Mesendoderm (in vitro differentiated cells): Measurements from ENCODE around the gene GRPEL2.

Experiments used
- DNase-seq: peaks from one replicate; pipeline ENCODE4 v3.0.0; 2013
- H2AK5ac ChIP-seq: 2 replicates; pipeline ENCODE4 v1.6.1; 2013; ENCODE audit warnings: low read length, inconsistent platforms
- H2BK120ac ChIP-seq: 2 replicates; pipeline ENCODE4 v1.6.1; 2013; ENCODE audit warnings: low read depth, mild to moderate bottlenecking, low read length, moderate library complexity, mixed read lengths
- H2BK15ac ChIP-seq: replicated peaks from 2 replicates; pipeline ENCODE4 v1.6.1; 2013; ENCODE audit warnings: low read depth, mild to moderate bottlenecking, moderate library complexity
- H2BK5ac ChIP-seq: 2 replicates; pipeline ENCODE4 v1.6.1; 2013; ENCODE audit warnings: low read length, inconsistent platforms
- H3K18ac ChIP-seq: 2 replicates; pipeline ENCODE4 v1.6.1; 2013; ENCODE audit warnings: mild to moderate bottlenecking, low read length, mixed read lengths
- H3K23ac ChIP-seq: one replicate; pipeline ENCODE4 v1.6.1; 2013; ENCODE audit warnings: low read length
- H3K27ac ChIP-seq: 2 replicates; pipeline ENCODE4 v1.5.1; 2013; ENCODE audit warnings: low read depth, mild to moderate bottlenecking, inconsistent platforms, low read length, moderate library complexity
- H3K27me3 ChIP-seq: 2 replicates; pipeline ENCODE4 v1.6.1; 2013; ENCODE audit warnings: low read length, control low read depth, mild to moderate bottlenecking, inconsistent platforms; ENCODE audit not compliant: insufficient read depth, poor library complexity
- H3K36me3 ChIP-seq: 2 replicates; pipeline ENCODE4 v1.6.1; 2013; ENCODE audit warnings: low read length, inconsistent platforms; ENCODE audit not compliant: control insufficient read depth, insufficient read depth
- H3K4ac ChIP-seq: one replicate; pipeline ENCODE4 v1.6.1; 2013; ENCODE audit warnings: low read depth, mild to moderate bottlenecking, low read length, moderate library complexity
- H3K4me1 ChIP-seq: 2 replicates; pipeline ENCODE4 v1.6.1; 2013; ENCODE audit warnings: low read depth, low read length, inconsistent platforms; ENCODE audit not compliant: control insufficient read depth
- H3K4me2 ChIP-seq: 2 replicates; pipeline ENCODE4 v1.6.1; 2013; ENCODE audit warnings: low read length
- H3K4me3 ChIP-seq: 2 replicates; pipeline ENCODE4 v1.5.1; 2013; ENCODE audit warnings: mild to moderate bottlenecking, low read length
- H3K56ac ChIP-seq: one replicate; pipeline ENCODE4 v1.6.1; 2013; ENCODE audit warnings: low read length
- H3K79me1 ChIP-seq: 2 replicates; pipeline ENCODE4 v1.6.1; 2013; ENCODE audit warnings: low read length, inconsistent platforms
- H3K79me2 ChIP-seq: 2 replicates; pipeline ENCODE4 v1.6.1; 2013; ENCODE audit warnings: mild to moderate bottlenecking, low read length; ENCODE audit not compliant: control insufficient read depth, insufficient read depth
- H3K9ac ChIP-seq: 2 replicates; pipeline ENCODE4 v1.6.1; 2013; ENCODE audit warnings: low read length, inconsistent platforms
- H4K5ac ChIP-seq: one replicate; pipeline ENCODE4 v1.6.1; 2013; ENCODE audit warnings: low read length
- H4K8ac ChIP-seq: one replicate; pipeline ENCODE4 v1.6.1; 2013; ENCODE audit warnings: low read depth, mild to moderate bottlenecking, control low read depth, low read length, moderate library complexity
- WGBS: extraction: QIAGEN DNeasy Blood & Tissue Kit; methylation state at CpG from one replicate; pipeline ENCODE4 v1.1.7; 2013; ENCODE audit warnings: low lambda C conversion rate, missing lambda C conversion rate; ENCODE audit not compliant: insufficient coverage; ENCODE audit errors: extremely low coverage; 5-methylcytosine and 5-hydroxymethylcytosine counted together

GRPEL2 gene

GRCh38 chr5:149326611-149327010 is 18.7 kb upstream of the GRPEL2 start:
- Histone ChIP-seq H2AK5ac (no peak overlapping the region), H3K27ac (no peak overlapping the region), H2BK120ac (no peak overlapping the region), H3K4me1 (no peaks in the 10 kb centered on the region), H2BK5ac (no peak overlapping the region), H3K27me3 (no peaks in the 10 kb centered on the region), H3K56ac (no peak overlapping the region), H4K8ac (peak overlapping the region; percentile 56), H3K36me3 (no peaks in the 10 kb centered on the region), H3K18ac (no peak overlapping the region), H3K4ac (no peak overlapping the region), H3K4me2 (no peak overlapping the region), H3K79me2 (no peaks in the 10 kb centered on the region), H3K79me1 (no peaks in the 10 kb centered on the region), H4K5ac (no peak overlapping the region), H3K4me3 (no peak overlapping the region), H2BK15ac (no peak overlapping the region), H3K9ac (no peak overlapping the region), H3K23ac (no peak overlapping the region)
- no peak for DNase-seq
- WGBS, result no CpG with 5 or more reads among the region's 3 CpGs

- Histone ChIP-seq H3K79me1 (no peaks in the 10 kb centered on the region), H3K18ac (no peak overlapping the region), H3K56ac (no peak overlapping the region), H4K8ac (no peak overlapping the region), H4K5ac (no peak overlapping the region), H3K27me3 (no peaks in the 10 kb centered on the region), H2BK5ac (no peak overlapping the region), H3K79me2 (no peaks in the 10 kb centered on the region), H3K4me2 (no peak overlapping the region), H2BK15ac (no peak overlapping the region), H3K4ac (no peak overlapping the region), H3K4me1 (no peaks in the 10 kb centered on the region), H3K9ac (no peak overlapping the region), H3K4me3 (no peak overlapping the region), H2AK5ac (no peak overlapping the region), H3K23ac (no peak overlapping the region), H3K36me3 (no peaks in the 10 kb centered on the region), H2BK120ac (no peak overlapping the region), H3K27ac (no peak overlapping the region)
- WGBS, result no CpG with 5 or more reads among the region's 5 CpGs
- DNase-seq, result no peak
Observed at GRCh38 chr5:149328177-149328576, 17.1 kb upstream of the GRPEL2 start.

- no peak overlapping the region for H2BK15ac ChIP-seq
- H2AK5ac ChIP-seq, result no peak overlapping the region
- no peak overlapping the region for H2BK120ac ChIP-seq
- no peak for DNase-seq
- no peak overlapping the region for H3K18ac ChIP-seq
- no peak overlapping the region for H3K4me3 ChIP-seq
- no peak overlapping the region for H3K27ac ChIP-seq
- H3K36me3 ChIP-seq, result no peaks in the 10 kb centered on the region
- H2BK5ac ChIP-seq, result no peak overlapping the region
- H4K5ac ChIP-seq, result no peak overlapping the region
- H3K4me1 ChIP-seq, result no peaks in the 10 kb centered on the region
- no peak overlapping the region for H4K8ac ChIP-seq
- no peaks in the 10 kb centered on the region for H3K79me2 ChIP-seq
- H3K23ac ChIP-seq, result no peak overlapping the region
- H3K9ac ChIP-seq, result no peak overlapping the region
- H3K4ac ChIP-seq, result no peak overlapping the region
- H3K79me1 ChIP-seq, result no peaks in the 10 kb centered on the region
- H3K56ac ChIP-seq, result no peak overlapping the region
- H3K4me2 ChIP-seq, result no peak overlapping the region
- WGBS, result no CpG with 5 or more reads among the region's 2 CpGs
- H3K27me3 ChIP-seq, result no peaks in the 10 kb centered on the region
Observed at GRCh38 chr5:149333711-149334443, 11.4 kb upstream of the GRPEL2 start.

- Histone ChIP-seq H3K4ac (no peak overlapping the region), H3K23ac (no peak overlapping the region), H3K36me3 (no peaks in the 10 kb centered on the region), H3K4me1 (no peaks in the 10 kb centered on the region), H3K9ac (no peak overlapping the region), H4K5ac (no peak overlapping the region), H4K8ac (no peak overlapping the region), H3K4me2 (no peak overlapping the region), H2BK15ac (no peak overlapping the region), H3K27me3 (no peaks in the 10 kb centered on the region), H3K4me3 (no peak overlapping the region), H3K56ac (no peak overlapping the region), H3K79me2 (no peaks in the 10 kb centered on the region), H2BK5ac (no peak overlapping the region), H3K18ac (no peak overlapping the region), H2BK120ac (no peak overlapping the region), H3K79me1 (no peaks in the 10 kb centered on the region), H3K27ac (no peak overlapping the region), H2AK5ac (no peak overlapping the region)
- DNase-seq, result no peak
- WGBS, result no CpG with 5 or more reads among the region's 4 CpGs
Observed at GRCh38 chr5:149337736-149338135, 7.6 kb upstream of the GRPEL2 start.

- H2BK120ac ChIP-seq, result no peak overlapping the region
- no peak overlapping the region for H2AK5ac ChIP-seq
- no peak overlapping the region for H2BK5ac ChIP-seq
- H2BK15ac ChIP-seq, result no peak overlapping the region
- H3K36me3 ChIP-seq, result no peaks in the 10 kb centered on the region
- H3K27ac ChIP-seq, result no peak overlapping the region
- no peaks in the 10 kb centered on the region for H3K79me2 ChIP-seq
- H3K23ac ChIP-seq, result no peak overlapping the region
- H3K4me3 ChIP-seq, result no peak overlapping the region
- H3K18ac ChIP-seq, result no peak overlapping the region
- no peak overlapping the region for H4K5ac ChIP-seq
- H3K27me3 ChIP-seq, result no peaks in the 10 kb centered on the region
- DNase-seq, result no peak
- H3K4ac ChIP-seq, result no peak overlapping the region
- H3K4me1 ChIP-seq, result no peaks in the 10 kb centered on the region
- no peak overlapping the region for H3K4me2 ChIP-seq
- no CpG with 5 or more reads among the region's 1 CpG for whole genome bisulfite sequencing
- no peak overlapping the region for H3K9ac ChIP-seq
- no peaks in the 10 kb centered on the region for H3K79me1 ChIP-seq
- no peak overlapping the region for H3K56ac ChIP-seq
- no peak overlapping the region for H4K8ac ChIP-seq
Observed at GRCh38 chr5:149338364-149338763, 6.9 kb upstream of the GRPEL2 start.

GRCh38 chr5:149340920-149341319 is 4.4 kb upstream of the GRPEL2 start:
- Histone ChIP-seq H3K79me1 (peaks cover 3% of the 10 kb centered on the region), H2BK15ac (no peak overlapping the region), H2AK5ac (no peak overlapping the region), H3K56ac (no peak overlapping the region), H3K27me3 (no peaks in the 10 kb centered on the region), H3K18ac (no peak overlapping the region), H3K79me2 (peaks cover 4% of the 10 kb centered on the region), H4K8ac (no peak overlapping the region), H2BK5ac (no peak overlapping the region), H3K36me3 (no peaks in the 10 kb centered on the region), H4K5ac (no peak overlapping the region), H2BK120ac (no peak overlapping the region), H3K23ac (no peak overlapping the region), H3K4me1 (no peaks in the 10 kb centered on the region), H3K4me3 (no peak overlapping the region), H3K9ac (no peak overlapping the region), H3K4me2 (no peak overlapping the region), H3K4ac (no peak overlapping the region), H3K27ac (no peak overlapping the region)
- no peak for DNase-seq
- WGBS, result no CpG with 5 or more reads among the region's 1 CpG
